SKM-1 (cell line): ENCODE data around the gene BYSL.

Experiments used
- DNase-seq: peaks from one replicate; lab custom pipeline; 2025; ENCODE audit not compliant: unreplicated experiment; lab: John Stamatoyannopoulos, UW

The BYSL gene

GRCh38 chr6:41914869-41915530 lies 6.3 kb upstream of the BYSL start:
- DNase-seq = no peak

- no peak for DNase-seq
These were observed 3.8 kb upstream of the BYSL start for GRCh38 chr6:41917528-41917927.

GRCh38 chr6:41921712-41921998 lies 356 bp downstream of the BYSL start:
- DNase-seq = no peak

GRCh38 chr6:41922154-41922553 lies 855 bp downstream of the BYSL start:
- no peak for DNase-seq

GRCh38 chr6:41927253-41927652 lies 6.0 kb downstream of the BYSL start:
- DNase-seq = no peak

- DNase-seq = no peak
These were observed 8.6 kb downstream of the BYSL start for GRCh38 chr6:41929924-41930323.

GRCh38 chr6:41931792-41932191 lies 10.5 kb downstream of the BYSL start:
- no peak for DNase-seq

GRCh38 chr6:41932378-41932777 lies 11.1 kb downstream of the BYSL start:
- no peak for DNase-seq

- no peak for DNase-seq
These were observed 13.2 kb downstream of the BYSL start for GRCh38 chr6:41934278-41935192.

GRCh38 chr6:41935193-41935574 lies 13.9 kb downstream of the BYSL start:
- no peak for DNase-seq

- no peak for DNase-seq
These were observed 14.4 kb downstream of the BYSL start for GRCh38 chr6:41935685-41936072.

GRCh38 chr6:41936073-41936837 lies 15.0 kb downstream of the BYSL start:
- DNase-seq = peak; percentile 99

GRCh38 chr6:41937472-41937860 lies 16.2 kb downstream of the BYSL start:
- no peak for DNase-seq

GRCh38 chr6:41937861-41938574 lies 16.7 kb downstream of the BYSL start:
- peak; percentile 98 for DNase-seq

GRCh38 chr6:41938590-41939175 lies 17.4 kb downstream of the BYSL start:
- no peak for DNase-seq

GRCh38 chr6:41939176-41939847 lies 18.0 kb downstream of the BYSL start:
- peak; percentile 92 for DNase-seq

- DNase-seq = no peak
These were observed 18.8 kb downstream of the BYSL start for GRCh38 chr6:41939848-41940758.

- peak; percentile 22 for DNase-seq
These were observed 19.5 kb downstream of the BYSL start for GRCh38 chr6:41940759-41941279.
